H9 (cell line): ENCODE measurements around the gene CKS1B. TPM values are rescaled to one million over a fixed set of nuclear protein-coding genes. Genes with fewer than 3 reads are reported as not detected.

Experiments used
- DNase-seq: peaks from one replicate; pipeline ENCODE4 v3.0.0-alpha.2; 2017
- H2AFZ ChIP-seq: one replicate; pipeline ENCODE4 v1.6.1; 2013; ENCODE audit warnings: mild to moderate bottlenecking, low read length, control low read depth, moderate library complexity
- H2AK5ac ChIP-seq: 2 replicates; pipeline ENCODE4 v1.6.1; 2013; ENCODE audit warnings: low read length, control low read depth, mixed read lengths; ENCODE audit not compliant: insufficient read length
- H2BK120ac ChIP-seq: one replicate; pipeline ENCODE4 v1.6.1; 2013; ENCODE audit warnings: low read depth, mild to moderate bottlenecking, low read length, control low read depth, inconsistent platforms; ENCODE audit not compliant: poor library complexity, severe bottlenecking
- H2BK12ac ChIP-seq: 2 replicates; pipeline ENCODE4 v1.6.1; 2013; ENCODE audit warnings: low read length, control low read depth, mixed read lengths, low read depth; ENCODE audit not compliant: insufficient read length
- H2BK15ac ChIP-seq: 2 replicates; pipeline ENCODE4 v1.6.1; 2013; ENCODE audit warnings: low read depth, low read length, control low read depth
- H2BK20ac ChIP-seq: one replicate; pipeline ENCODE4 v1.6.1; 2013; ENCODE audit warnings: low read depth, mild to moderate bottlenecking, low read length, control low read depth, inconsistent platforms; ENCODE audit not compliant: poor library complexity, severe bottlenecking
- H2BK5ac ChIP-seq: 2 replicates; pipeline ENCODE4 v1.6.1; 2013; ENCODE audit warnings: low read length, control low read depth, mixed read lengths; ENCODE audit not compliant: insufficient read length
- H3K14ac ChIP-seq: 2 replicates; pipeline ENCODE4 v1.6.1; 2013; ENCODE audit warnings: low read length, control low read depth; ENCODE audit not compliant: insufficient read depth
- H3K18ac ChIP-seq: 2 replicates; pipeline ENCODE4 v1.6.1; 2013; ENCODE audit warnings: low read depth, mild to moderate bottlenecking, mixed read lengths, low read length, control low read depth; ENCODE audit not compliant: insufficient read length
- H3K23ac ChIP-seq: 2 replicates; pipeline ENCODE4 v1.6.1; 2013; ENCODE audit warnings: low read length, control low read depth, mixed read lengths, low read depth; ENCODE audit not compliant: insufficient read length
- H3K23me2 ChIP-seq: 2 replicates; pipeline ENCODE4 v1.6.1; 2013; ENCODE audit warnings: low read depth, mild to moderate bottlenecking, mixed read lengths, low read length, control low read depth; ENCODE audit not compliant: insufficient read length, poor library complexity, severe bottlenecking
- H3K27ac ChIP-seq: 2 replicates; pipeline ENCODE4 v1.5.1; 2013; ENCODE audit warnings: low read length, control low read depth, mixed read lengths, low read depth; ENCODE audit not compliant: insufficient read length
- H3K27me3 ChIP-seq: 2 replicates; pipeline ENCODE4 v1.6.1; 2013; ENCODE audit warnings: low read length, control low read depth, inconsistent platforms; ENCODE audit not compliant: insufficient read depth
- H3K4ac ChIP-seq: 2 replicates; pipeline ENCODE4 v1.6.1; 2013; ENCODE audit warnings: low read depth, mild to moderate bottlenecking, control low read depth, inconsistent platforms, low read length, moderate library complexity
- H3K4me1 ChIP-seq: 2 replicates; pipeline ENCODE4 v1.6.1; 2013; ENCODE audit warnings: low read length, control low read depth, inconsistent platforms; ENCODE audit not compliant: insufficient read depth
- H3K4me2 ChIP-seq: 2 replicates; pipeline ENCODE4 v1.6.1; 2013; ENCODE audit warnings: low read length, control low read depth, mixed read lengths; ENCODE audit not compliant: insufficient read length, insufficient read depth
- H3K56ac ChIP-seq: 2 replicates; pipeline ENCODE4 v1.6.1; 2013; ENCODE audit warnings: low read depth, mild to moderate bottlenecking, mixed read lengths, low read length, control low read depth; ENCODE audit not compliant: insufficient read length
- H3K79me1 ChIP-seq: 2 replicates; pipeline ENCODE4 v1.6.1; 2013; ENCODE audit warnings: low read depth, mild to moderate bottlenecking, moderate library complexity, low read length, control low read depth, inconsistent platforms; ENCODE audit not compliant: insufficient read depth, poor library complexity, severe bottlenecking
- H3K79me2 ChIP-seq: 2 replicates; pipeline ENCODE4 v1.6.1; 2013; ENCODE audit warnings: low read length, control low read depth, inconsistent platforms; ENCODE audit not compliant: insufficient read depth
- H3K9ac ChIP-seq: 2 replicates; pipeline ENCODE4 v1.6.1; 2013; ENCODE audit warnings: low read length, control low read depth, mixed read lengths; ENCODE audit not compliant: insufficient read length; ENCODE audit errors: extremely low read depth
- H3K9me3 ChIP-seq: one replicate; pipeline ENCODE4 v1.6.1; 2013; ENCODE audit warnings: low read depth, low read length, inconsistent platforms; ENCODE audit not compliant: control insufficient read depth
- H3T11ph ChIP-seq: one replicate; pipeline ENCODE4 v1.6.1; 2013; ENCODE audit warnings: mild to moderate bottlenecking, low read length, control low read depth, inconsistent platforms
- H4K20me1 ChIP-seq: one replicate; pipeline ENCODE4 v1.6.1; 2013; ENCODE audit not compliant: control insufficient read depth, insufficient read length, insufficient read depth
- H4K5ac ChIP-seq: 2 replicates; pipeline ENCODE4 v1.6.1; 2013; ENCODE audit warnings: low read depth, mild to moderate bottlenecking, mixed read lengths, low read length, control low read depth; ENCODE audit not compliant: insufficient read length
- H4K8ac ChIP-seq: replicated peaks from 2 replicates; pipeline ENCODE4 v1.6.1; 2013; ENCODE audit warnings: low read length, control low read depth, mixed read lengths, low read depth; ENCODE audit not compliant: insufficient read length
- H4K91ac ChIP-seq: 2 replicates; pipeline ENCODE4 v1.6.1; 2013; ENCODE audit warnings: low read depth, mild to moderate bottlenecking, moderate library complexity, mixed read lengths, low read length, control low read depth; ENCODE audit not compliant: insufficient read length
- H3K27ac Mint-ChIP-seq, 3 experiments: 2 replicates in 2 of 3; 3 replicates in 1 of 3; pipeline ENCODE4 v1.8.0; 2020 to 2021; ENCODE audit warnings: mixed read lengths in 3 of 3, mild to moderate bottlenecking in 1 of 3, moderate library complexity in 1 of 3
- H3K27me3 Mint-ChIP-seq: 2 replicates; pipeline ENCODE4 v1.8.0; 2021; ENCODE audit warnings: low read depth, mild to moderate bottlenecking, moderate library complexity, mixed read lengths
- H3K36me3 Mint-ChIP-seq, 3 experiments: 2 replicates in 2 of 3; 3 replicates in 1 of 3; pipeline ENCODE4 v1.8.0; 2020 to 2021; ENCODE audit warnings: low read depth in 3 of 3, mixed read lengths in 3 of 3; ENCODE audit not compliant: insufficient read depth in 1 of 3
- H3K4me1 Mint-ChIP-seq, 2 experiments: 2 replicates each; pipeline ENCODE4 v1.8.0; 2020; ENCODE audit warnings: mixed read lengths in 2 of 2
- H3K4me3 Mint-ChIP-seq, 2 experiments: 2 replicates in 1 of 2; 3 replicates in 1 of 2; pipeline ENCODE4 v1.8.0; 2020 to 2021; ENCODE audit warnings: mild to moderate bottlenecking in 2 of 2, mixed read lengths in 2 of 2, moderate library complexity in 1 of 2
- H3K9me3 Mint-ChIP-seq, 2 experiments: 2 replicates in 1 of 2; 3 replicates in 1 of 2; pipeline ENCODE4 v1.8.0; 2020; ENCODE audit warnings: mild to moderate bottlenecking in 2 of 2, mixed read lengths in 2 of 2, moderate library complexity in 1 of 2
- CTCF ChIP-seq: fragments of 200-600 bp; sonication (generic); conservative IDR thresholded peaks from 3 replicates; pipeline ENCODE4 v1.8.0; 2021; ENCODE audit warnings: antibody characterized with exemption, mild to moderate bottlenecking
- WGBS: extraction: QIAGEN DNeasy Blood & Tissue Kit; methylation state at CpG from one replicate; pipeline ENCODE4 v1.1.7; 2013; ENCODE audit warnings: missing lambda C conversion rate, low lambda C conversion rate, mixed read lengths; ENCODE audit not compliant: insufficient read length; ENCODE audit errors: extremely low coverage; 5-methylcytosine and 5-hydroxymethylcytosine counted together
- total RNA-seq: library from RNA; stranded (reverse); gene quantifications from 2 replicates; pipeline ENCODE4 v1.2.1, GENCODE V29; 2021

The CKS1B gene
- total RNA-seq, 1 experiment from 2014 or later: 279 TPM

- Histone ChIP-seq H3K4me1 (no peaks in the 10 kb centered on the region), H3K4ac (no peak overlapping the region), H3T11ph (no peak overlapping the region), H3K79me1 (peaks cover 2% of the 10 kb centered on the region), H3K18ac (no peak overlapping the region), H2BK12ac (no peak overlapping the region), H3K79me2 (peaks cover 9% of the 10 kb centered on the region; the same call in 1 of the 2 replicates), H4K91ac (no peak overlapping the region), H3K56ac (no peak overlapping the region), H3K23ac (no peak overlapping the region), H3K14ac (no peak overlapping the region), H2BK15ac (no peak overlapping the region), H2AFZ (no peak overlapping the region), H3K23me2 (peaks cover 8% of the 10 kb centered on the region), H4K20me1 (no peaks in the 10 kb centered on the region), H3K9ac (no peak overlapping the region), H3K4me2 (no peak overlapping the region), H2BK120ac (no peak overlapping the region), H4K8ac (no peak overlapping the region), H3K27me3 (no peaks in the 10 kb centered on the region), H3K27ac (no peak overlapping the region), H2BK5ac (no peak overlapping the region), H4K5ac (no peak overlapping the region), H2BK20ac (no peak overlapping the region), H3K9me3 (no peaks in the 10 kb centered on the region), H2AK5ac (no peak overlapping the region)
- Mint-ChIP-seq H3K36me3 (peaks cover 36 to 61% (median 47%) of the 10 kb centered on the region in 3 experiments), H3K27ac (no peak overlapping the region), H3K4me3 (0 out of 5 replicates have a peak overlapping the region, but pooled peaks of 1 of the 2 experiments have one; percentile 42), H3K9me3 (no peaks in the 10 kb centered on the region), H3K27me3 (no peaks in the 10 kb centered on the region), H3K4me1 (peaks cover 8 to 12% of the 10 kb centered on the region in 2 experiments; a peak in 3 of 4 replicates)
- WGBS: no CpG with 5 or more reads among the region's 6 CpGs
- TF ChIP-seq CTCF: no peak
- no peak for DNase-seq
Measured at GRCh38 chr1:154987326-154987725, 12.8 kb downstream of the CKS1B start.
